ENCODE measurements around the gene ERCC3. TPM values are rescaled to one million over a fixed set of nuclear protein-coding genes. Genes with fewer than 3 reads are reported as not detected.
"Not testable (repeated sequence)": the region's sequence is repeated elsewhere in the genome, so short reads cannot be mapped to it uniquely, and the experiment has no call there.

ERCC3 gene
- total and polyA plus RNA-seq, 8 donors = 31.0 to 85.4 (median 74.5) TPM

GRCh38 chr2:127256866-127257265, 37.1 kb downstream of the ERCC3 start:
- intact Hi-C loops (cut with DNase I) = no loop called here
- TF ChIP-seq CTCF (IDR thresholded peaks at IDR 0.05) = no peak
- Histone ChIP-seq H3K27me3 (no peaks in the 10 kb centered on the region), H3K4me3 (no peak overlapping the region), H3K36me3 (peaks cover 0 to 63% of the 10 kb centered on the region in 2 donors), H3K4me1 (no peaks in the 10 kb centered on the region), H3K9me3 (no peaks in the 10 kb centered on the region), H3K27ac (no peak overlapping the region)
- no peak for ATAC-seq
- DNase-seq = no peak

GRCh38 chr2:127256381-127256780, 37.6 kb downstream of the ERCC3 start:
- Histone ChIP-seq H3K36me3 (peaks cover 0 to 58% of the 10 kb centered on the region in 2 donors), H3K27me3 (no peaks in the 10 kb centered on the region), H3K9me3 (no peaks in the 10 kb centered on the region), H3K4me3 (no peak overlapping the region), H3K4me1 (no peaks in the 10 kb centered on the region), H3K27ac (no peak overlapping the region)
- no peak for ATAC-seq
- no peak for TF ChIP-seq CTCF (IDR thresholded peaks at IDR 0.05)
- intact Hi-C loops (cut with DNase I) = no loop called here
- no peak for DNase-seq

GRCh38 chr2:127255721-127256120, 38.2 kb downstream of the ERCC3 start:
- DNase-seq = no peak
- Histone ChIP-seq H3K4me3 (no peak overlapping the region), H3K4me1 (no peaks in the 10 kb centered on the region), H3K9me3 (no peaks in the 10 kb centered on the region), H3K36me3 (peaks cover 0 to 52% of the 10 kb centered on the region in 2 donors), H3K27ac (no peak overlapping the region), H3K27me3 (no peaks in the 10 kb centered on the region)
- TF ChIP-seq CTCF (IDR thresholded peaks at IDR 0.05) = no peak
- intact Hi-C loops (cut with DNase I) = no loop called here
- no peak for ATAC-seq

GRCh38 chr2:127255146-127255545, 38.8 kb downstream of the ERCC3 start:
- H3K4me1 ChIP-seq = no peaks in the 10 kb centered on the region
- intact Hi-C loops (cut with DNase I) = no loop called here
- ATAC-seq (no peak), DNase-seq (no peak)
- H3K9me3 ChIP-seq = no peaks in the 10 kb centered on the region
- peaks cover 0 to 46% of the 10 kb centered on the region in 2 donors for H3K36me3 ChIP-seq
- no peak overlapping the region for H3K4me3 ChIP-seq
- no peaks in the 10 kb centered on the region for H3K27me3 ChIP-seq
- H3K27ac ChIP-seq = no peak overlapping the region
- no peak for TF ChIP-seq CTCF (IDR thresholded peaks at IDR 0.05)

- Histone ChIP-seq H3K9me3 (no peaks in the 10 kb centered on the region), H3K36me3 (peaks cover 0 to 39% of the 10 kb centered on the region in 2 donors), H3K27ac (no peak overlapping the region), H3K27me3 (no peaks in the 10 kb centered on the region), H3K4me1 (no peaks in the 10 kb centered on the region), H3K4me3 (no peak overlapping the region)
- intact Hi-C loops (cut with DNase I) = no loop called here
- no peak for TF ChIP-seq CTCF (IDR thresholded peaks at IDR 0.05)
- ATAC-seq (no peak), DNase-seq (no peak)
Measured at GRCh38 chr2:127254386-127254981, 39.5 kb downstream of the ERCC3 start.

- H3K4me1 ChIP-seq; H3K36me3 ChIP-seq; ATAC-seq; H3K27ac ChIP-seq; H3K4me3 ChIP-seq; H3K27me3 ChIP-seq; intact Hi-C loops (cut with DNase I); DNase-seq: not testable (repeated sequence)
- H3K9me3 ChIP-seq = peaks cover 3 to 23% of the 10 kb centered on the region in 2 donors
Measured at GRCh38 chr2:127241184-127241583, 52.8 kb downstream of the ERCC3 start.

All from left lung (tissue), 10 donors.